HepG2 (cell line): ENCODE measurements around the gene CALD1. TPM values are rescaled to one million over a fixed set of nuclear protein-coding genes. Genes with fewer than 3 reads are reported as not detected.

Source experiments
- ATAC-seq: fragments of 200-7000 bp; cut with Tn5 transposase; 3 replicates; pipeline ENCODE4 v1.9.1; 2020; ENCODE audit warnings: mild to moderate bottlenecking, moderate library complexity
- BruUV-seq: library from RNA; stranded (reverse); fragments of 400-500 nt; replicated peaks from 2 replicates; lab custom pipeline; 2021; lab: Mats Ljungman, UMichigan
- CTCF ChIA-PET: fragments of 300-600 bp; formaldehyde crosslinking; extraction: SDS; loops from one replicate; lab custom pipeline; 2021; ENCODE audit warnings: low total read pairs, inconsistent platforms, low intra/inter-chr PET ratio; lab: Yijun Ruan, JAX
- POLR2A ChIA-PET: fragments of 350-600 bp; sonication (Branson Sonifier 250); formaldehyde crosslinking; loops from one replicate; lab custom pipeline; 2020; ENCODE audit warnings: antibody characterized with exemption, inconsistent platforms; lab: Yijun Ruan, JAX
- DNase-seq: peaks from one replicate; pipeline ENCODE4 v3.0.0-alpha.2; 2015; ENCODE audit warnings: low spot score
- FAIRE-seq: peaks from 3 replicates; lab custom pipeline; 2011; peaks lifted over from hg19 to GRCh38; lab: Jason Lieb, UNC
- H2AFZ ChIP-seq: one replicate; pipeline ENCODE4 v1.6.1; 2011; ENCODE audit warnings: low read length, inconsistent platforms
- H3K27ac ChIP-seq: fragments of 300-600 bp; 3 replicates; pipeline ENCODE4 v1.8.0; 2011; ENCODE audit warnings: mixed run types, mild to moderate bottlenecking, mixed read lengths, low read length, inconsistent platforms; ENCODE audit not compliant: insufficient read depth; ENCODE audit errors: extremely low read length
- H3K27me3 ChIP-seq, 2 experiments: fragments of 200-600 bp in 1 of 2; 2 replicates in 1 of 2; 3 replicates in 1 of 2; pipeline versions ENCODE4 v1.6.0 to v1.8.0; 2011; ENCODE audit warnings: low read length in 2 of 2, mild to moderate bottlenecking in 2 of 2, moderate library complexity in 2 of 2, inconsistent platforms in 1 of 2; ENCODE audit not compliant: insufficient read depth in 2 of 2, control insufficient read depth in 1 of 2
- H3K36me3 ChIP-seq, 2 experiments: fragments of 200-600 bp in 1 of 2; replicated peaks in 1 of 2; 2 replicates in 1 of 2; 3 replicates in 1 of 2; pipeline versions ENCODE4 v1.5.1 to v1.8.0; 2011; ENCODE audit warnings: low read length in 2 of 2, inconsistent platforms in 1 of 2; ENCODE audit not compliant: insufficient read depth in 2 of 2, control insufficient read depth in 1 of 2
- H3K4me1 ChIP-seq: 2 replicates; pipeline ENCODE4 v1.5.1; 2012; ENCODE audit warnings: low read length, inconsistent platforms; ENCODE audit not compliant: insufficient read depth
- H3K4me2 ChIP-seq: 2 replicates; pipeline ENCODE4 v1.6.0; 2011; ENCODE audit warnings: low read depth, low read length, inconsistent platforms
- H3K4me3 ChIP-seq, 3 experiments: fragments of 200-600 bp in 1 of 3; sonication (generic), shearing (Covaris generic) in 1 of 3; replicated peaks in 1 of 3; 2 replicates each; pipeline ENCODE4 v1.5.1; 2011 to 2016; ENCODE audit warnings: low read length in 3 of 3, inconsistent platforms in 2 of 3, low read depth in 2 of 3, mild to moderate bottlenecking in 2 of 3, control low read depth in 1 of 3, mixed read lengths in 1 of 3; ENCODE audit not compliant: insufficient read depth in 1 of 3
- H3K79me2 ChIP-seq: one replicate; pipeline ENCODE4 v1.6.1; 2011; ENCODE audit warnings: low read length, inconsistent platforms; ENCODE audit not compliant: insufficient read depth
- H3K9ac ChIP-seq: 2 replicates; pipeline ENCODE4 v1.6.0; 2011; ENCODE audit warnings: mild to moderate bottlenecking, low read depth, low read length, inconsistent platforms; ENCODE audit not compliant: insufficient read depth
- H3K9me3 ChIP-seq: 2 replicates; pipeline ENCODE4 v1.5.1; 2012; ENCODE audit warnings: mild to moderate bottlenecking, low read length
- H4K20me1 ChIP-seq: 2 replicates; pipeline ENCODE4 v1.6.0; 2011; ENCODE audit warnings: inconsistent platforms, mild to moderate bottlenecking, low read length, moderate library complexity; ENCODE audit not compliant: insufficient read depth
- ATF7-NPFF ChIP-seq: sonication (generic); formaldehyde crosslinking; IDR thresholded peaks from 2 replicates; pipeline ENCODE4 v1.8.1; 2023; ENCODE audit warnings: mild to moderate bottlenecking, low read depth, missing genetic modification reagents, moderate library complexity
- CCDC6 ChIP-seq: sonication (generic); formaldehyde crosslinking; IDR thresholded peaks from 2 replicates; pipeline ENCODE4 v1.8.1; 2022; ENCODE audit warnings: mild to moderate bottlenecking, missing genetic modification reagents, moderate library complexity
- MAFF ChIP-seq: IDR thresholded peaks from 2 replicates; pipeline ENCODE4 v1.6.1; 2011; ENCODE audit warnings: low read depth, low read length, improper control_type of control experiment
- MAFK ChIP-seq, 2 experiments: IDR thresholded peaks in 1 of 2; conservative IDR thresholded peaks in 1 of 2; 2 replicates each; pipeline ENCODE4 v1.6.1; 2011; ENCODE audit warnings: improper control_type of control experiment in 2 of 2, low read length in 2 of 2
- ZFY ChIP-seq: sonication (generic); formaldehyde crosslinking; IDR thresholded peaks from 2 replicates; pipeline ENCODE4 v1.4.0; 2020; ENCODE audit warnings: missing genetic modification reagents
- ZNF282 ChIP-seq: fragments of 450-650 bp; IDR thresholded peaks from 2 replicates; pipeline ENCODE4 v1.6.1; 2018; ENCODE audit not compliant: partially characterized antibody
- WGBS: methylation state at CpG from one replicate; pipeline ENCODE4 v1.1.6; 2017; ENCODE audit warnings: low lambda C conversion rate; 5-methylcytosine and 5-hydroxymethylcytosine counted together
- in situ Hi-C: cut with HindIII; loops from 2 replicates; pipeline ENCODE4 v1.10.0; 2017; ENCODE audit warnings: low pct_unique_long_range_greater_than_20kb; ENCODE audit not compliant: extremely low pct_ligation_motif_present
- intact Hi-C: fragments of 100-400 bp; cut with micrococcal nuclease; formaldehyde crosslinking; loops from one replicate; pipeline ENCODE4 v1.10.0; 2022; ENCODE audit not compliant: unreplicated experiment
- polyA plus RNA-seq, 8 experiments: library from polyadenylated mRNA; depleted of rRNA in 3 of 8; stranded (reverse) in 7 of 8; unstranded in 1 of 8; fragments of >200 nt; fragmentation: Illumina TruSeq in 4 of 8; extraction: Trizol in 4 of 8; gene quantifications; 2 replicates each; pipeline versions ENCODE4 v1.2.1 to v1.2.3, GENCODE V29; 2011 to 2016; ENCODE audit warnings: low read depth in 4 of 8, missing spikeins in 1 of 8, mixed read lengths in 1 of 8; ENCODE audit not compliant: insufficient read depth in 1 of 8
- total RNA-seq, 5 experiments: library from RNA; depleted of rRNA; stranded (reverse); fragments of >200 nt; fragmentation: Illumina TruSeq; extraction: Trizol; gene quantifications; 2 replicates each; pipeline ENCODE4 v1.2.3, GENCODE V29; 2016; ENCODE audit warnings: low read depth in 1 of 5

CALD1 gene
- total and polyA plus RNA-seq, 2 of the 13 experiments (the other 11 are each of a cell fraction or from before 2014, with no cell fraction given): 53.0 to 112 TPM

GRCh38 chr7:134935701-134936100, 156.3 kb downstream of the CALD1 start:
- ATAC-seq: no peak
- H3K4me3 ChIP-seq: no peak overlapping the region
- BruUV-seq: no TSS peak
- no peak overlapping the region for H3K4me2 ChIP-seq
- no peaks in the 10 kb centered on the region for H3K27me3 ChIP-seq
- H3K9me3 ChIP-seq: no peaks in the 10 kb centered on the region
- H2AFZ ChIP-seq: no peak overlapping the region
- WGBS: 97% methylated on average over 2 of the region's 2 CpGs
- POLR2A ChIA-PET: no interaction called here
- H3K9ac ChIP-seq: no peak overlapping the region
- CTCF ChIA-PET: no interaction called here
- intact Hi-C loops (no loop called here), in situ Hi-C loops (no loop called here)
- no peak for DNase-seq
- no peak for FAIRE-seq
- TF ChIP-seq ATF7-NPFF (CRISPR knock-in tag) (no peak), MAFF (peak; percentile 94), MAFK (conservative IDR thresholded peaks at IDR 0.05 in 1 of 2, IDR thresholded peaks at IDR 0.05 in 1 of 2; ENCODE audit: low read length in 2 of 2) (peak; percentile 93 to 97)
- H3K79me2 ChIP-seq: no peaks in the 10 kb centered on the region
- H3K27ac ChIP-seq: no peak overlapping the region
- no peaks in the 10 kb centered on the region for H4K20me1 ChIP-seq
- peaks cover 3% of the 10 kb centered on the region for H3K4me1 ChIP-seq
- H3K36me3 ChIP-seq: peaks cover 25 to 60% of the 10 kb centered on the region in 2 experiments

GRCh38 chr7:134936893-134937510, 157.6 kb downstream of the CALD1 start:
- intact Hi-C loops: no loop called here
- H4K20me1 ChIP-seq: no peaks in the 10 kb centered on the region
- H3K27me3 ChIP-seq: no peaks in the 10 kb centered on the region
- in situ Hi-C loops: no loop called here
- 91% methylated on average over 3 of the region's 3 CpGs for WGBS
- H3K9ac ChIP-seq: no peak overlapping the region
- peaks cover 16% of the 10 kb centered on the region for H3K4me1 ChIP-seq
- POLR2A ChIA-PET: no interaction called here
- no peak overlapping the region for H3K4me2 ChIP-seq
- peaks cover 27 to 54% of the 10 kb centered on the region in 2 experiments for H3K36me3 ChIP-seq
- ATAC-seq: no peak
- H3K4me3 ChIP-seq: no peak overlapping the region
- no peak for DNase-seq
- TF ChIP-seq ZFY (CRISPR knock-in tag): no peak
- TF ChIP-seq CCDC6: no peak
- TF ChIP-seq MAFF: peak; percentile 40; the same call in 1 of the 2 replicates
- peak; percentile 33 to 77; a peak in 2 of 4 replicates for TF ChIP-seq MAFK (conservative IDR thresholded peaks at IDR 0.05 in 1 of 2, IDR thresholded peaks at IDR 0.05 in 1 of 2; ENCODE audit: low read length in 2 of 2)
- no peak for TF ChIP-seq ZNF282
- H3K9me3 ChIP-seq: no peaks in the 10 kb centered on the region
- H2AFZ ChIP-seq: no peak overlapping the region
- no peaks in the 10 kb centered on the region for H3K79me2 ChIP-seq
- CTCF ChIA-PET: no interaction called here
- no TSS peak for BruUV-seq
- FAIRE-seq: no peak
- no peak overlapping the region for H3K27ac ChIP-seq
